ENCODE data around the gene CRYGN.

GRCh38 chr7:151482883-151483710 is 43.2 kb upstream of the CRYGN start:
- TF ChIP-seq POLR2A (IDR thresholded peaks at IDR 0.05; ENCODE audit: low read depth, low read length) (no peak), SPI1 (IDR thresholded peaks at IDR 0.05; ENCODE audit: low read depth, low read length) (no peak), TAF1 (IDR thresholded peaks at IDR 0.05; ENCODE audit: low read depth, low read length) (no peak), PAX5 (IDR thresholded peaks at IDR 0.05; ENCODE audit: insufficient read depth, low read length, severe bottlenecking) (no peak), POLR2AphosphoS5 (IDR thresholded peaks at IDR 0.05; ENCODE audit: low read depth, low read length) (no peak), POU2F2 (IDR thresholded peaks at IDR 0.05; ENCODE audit: low read depth, low read length) (no peak)
